H1 (cell line): ENCODE measurements around the gene CHEK2. TPM values are rescaled to one million over a fixed set of nuclear protein-coding genes. Genes with fewer than 3 reads are reported as not detected.

Experiments
- EGR1 ChIP-seq: IDR thresholded peaks from 2 replicates; pipeline ENCODE4 v1.6.1; 2011; ENCODE audit warnings: low read depth, low read length, borderline replicate concordance
- polyA plus RNA-seq, 7 experiments: library from polyadenylated mRNA; depleted of rRNA in 3 of 7; stranded (reverse) in 5 of 7; unstranded in 2 of 7; fragments of >200 nt in 5 of 7; fragments of 200-250 nt in 2 of 7; gene quantifications; 1 replicate in 5 of 7; 2 replicates in 1 of 7; 4 replicates in 1 of 7; pipeline versions ENCODE4 v1.2.1 to v1.2.3, GENCODE V29; 2011 to 2013; ENCODE audit warnings: missing spikeins in 2 of 7, mixed read lengths in 2 of 7
- total RNA-seq: library from RNA; stranded (reverse); fragmentation: NEBNext Ultra II Directional; extraction: Animal tissue kit (Norgen Biotek cat#: 25700); gene quantifications from 2 replicates; pipeline ENCODE4 v1.2.1, GENCODE V29; 2021

The CHEK2 gene
- total and polyA plus RNA-seq, 2 of the 8 experiments (the other 6 are each of a cell fraction or from before 2014, with no cell fraction given) = 74.9 to 89.5 TPM

DNA sequence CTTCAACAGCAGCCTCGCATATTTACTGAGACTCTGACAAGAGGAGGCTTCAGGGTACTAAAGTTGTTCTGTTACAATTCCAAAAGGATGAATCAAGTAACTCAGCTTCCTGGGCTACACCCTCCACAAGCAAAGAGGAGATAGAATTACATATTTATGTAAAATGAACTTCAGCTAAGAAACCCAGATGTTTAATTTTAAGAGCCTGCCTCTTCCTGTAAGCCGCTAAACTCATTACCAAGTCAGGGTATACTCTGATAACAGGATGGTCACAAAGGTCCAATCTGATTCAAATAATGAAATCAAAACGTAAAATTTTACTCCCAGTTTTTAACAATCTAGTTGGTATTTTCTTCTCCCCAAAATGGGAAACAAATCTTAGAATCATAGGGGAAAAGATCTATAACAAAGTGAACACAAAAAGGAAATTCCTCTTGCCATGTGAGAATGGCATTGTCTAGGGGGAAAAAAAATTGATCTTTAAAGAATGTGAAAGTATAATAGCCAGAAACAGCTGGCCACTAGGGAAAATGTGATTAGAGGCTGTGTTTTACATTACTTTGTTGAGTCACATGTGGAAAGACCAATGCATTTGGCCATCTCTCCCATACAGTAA is 30.9 kb downstream of the CHEK2 start (continued):
- no peak for TF ChIP-seq EGR1
- TF ChIP-seq, all 59 proteins: peak for 0
